ENCODE results near the gene ERP29. TPM values are rescaled to one million over a fixed set of nuclear protein-coding genes. Genes with fewer than 3 reads are reported as not detected.

Gene ERP29
- total and polyA plus RNA-seq, 8 donors = 48.5 to 101 (median 66.2) TPM

DNA sequence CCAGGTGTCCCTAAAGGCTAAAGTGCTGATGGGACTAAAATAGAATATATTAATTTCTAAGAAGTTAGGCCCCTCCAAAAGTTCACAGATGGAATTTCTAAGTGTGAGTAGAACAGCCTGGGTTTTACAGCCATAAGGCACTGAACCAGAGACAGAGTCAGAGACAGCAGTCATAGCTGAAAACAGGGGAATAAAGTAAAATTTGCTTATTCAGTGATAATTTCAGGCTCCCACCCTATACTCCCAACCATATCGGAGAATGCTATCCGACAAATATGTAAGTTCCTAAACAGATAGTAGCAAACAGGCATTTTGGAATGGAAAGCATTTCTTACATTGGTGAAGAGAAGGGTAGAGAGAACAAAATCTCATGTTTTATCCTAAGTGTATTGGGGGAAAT, 50.0 kb downstream of the ERP29 start:
- intact Hi-C loops (cut with DNase I) = no loop called here
- H3K4me3 ChIP-seq = no peak overlapping the region
- no peak for FAIRE-seq
- no peaks in the 10 kb centered on the region for H3K27me3 ChIP-seq
- 97 to 99% methylated on average over 2 of the region's 2 CpGs for WGBS, 2 donors
- peaks cover 0 to 69% (median 22%) of the 10 kb centered on the region in 3 donors for H3K36me3 ChIP-seq
- no peak overlapping the region for H3K27ac ChIP-seq
- no peak for ATAC-seq
- no peak for DNase-seq
- no peaks in the 10 kb centered on the region for H3K9me3 ChIP-seq
- TF ChIP-seq, protein P1, sequence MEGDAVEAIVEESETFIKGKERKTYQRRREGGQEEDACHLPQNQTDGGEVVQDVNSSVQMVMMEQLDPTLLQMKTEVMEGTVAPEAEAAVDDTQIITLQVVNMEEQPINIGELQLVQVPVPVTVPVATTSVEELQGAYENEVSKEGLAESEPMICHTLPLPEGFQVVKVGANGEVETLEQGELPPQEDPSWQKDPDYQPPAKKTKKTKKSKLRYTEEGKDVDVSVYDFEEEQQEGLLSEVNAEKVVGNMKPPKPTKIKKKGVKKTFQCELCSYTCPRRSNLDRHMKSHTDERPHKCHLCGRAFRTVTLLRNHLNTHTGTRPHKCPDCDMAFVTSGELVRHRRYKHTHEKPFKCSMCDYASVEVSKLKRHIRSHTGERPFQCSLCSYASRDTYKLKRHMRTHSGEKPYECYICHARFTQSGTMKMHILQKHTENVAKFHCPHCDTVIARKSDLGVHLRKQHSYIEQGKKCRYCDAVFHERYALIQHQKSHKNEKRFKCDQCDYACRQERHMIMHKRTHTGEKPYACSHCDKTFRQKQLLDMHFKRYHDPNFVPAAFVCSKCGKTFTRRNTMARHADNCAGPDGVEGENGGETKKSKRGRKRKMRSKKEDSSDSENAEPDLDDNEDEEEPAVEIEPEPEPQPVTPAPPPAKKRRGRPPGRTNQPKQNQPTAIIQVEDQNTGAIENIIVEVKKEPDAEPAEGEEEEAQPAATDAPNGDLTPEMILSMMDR (IDR thresholded peaks at IDR 0.05) = no peak
- H3K4me1 ChIP-seq = no peaks in the 10 kb centered on the region

DNA sequence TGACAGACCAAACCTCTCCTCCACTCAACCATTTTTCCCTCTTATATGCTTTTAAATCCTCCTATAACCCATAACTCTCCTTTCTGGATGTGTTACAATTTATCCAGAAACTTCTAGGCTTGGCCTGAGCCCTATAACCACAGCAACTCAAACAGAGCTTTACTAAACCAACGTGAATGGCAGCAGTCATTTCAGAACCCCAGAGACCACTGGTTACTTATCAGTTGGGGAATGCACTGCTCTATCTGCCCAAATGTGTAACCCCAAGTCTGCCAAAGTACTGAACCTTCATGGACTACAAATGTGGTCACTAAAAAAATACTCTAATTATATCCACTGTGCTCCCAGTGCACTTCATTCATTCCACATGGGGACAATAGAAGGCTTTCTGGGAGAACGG, 53.3 kb downstream of the ERP29 start:
- 84 to 87% methylated on average over 2 of the region's 2 CpGs for WGBS, 2 donors
- FAIRE-seq = no peak
- H3K27ac ChIP-seq = no peak overlapping the region

More for the DNA sequence above, 53.3 kb downstream of the ERP29 start:
- Histone ChIP-seq H3K4me3 (no peak overlapping the region), H3K36me3 (peaks cover 3 to 80% (median 35%) of the 10 kb centered on the region in 3 donors), H3K4me1 (no peaks in the 10 kb centered on the region), H3K27me3 (no peaks in the 10 kb centered on the region), H3K9me3 (no peaks in the 10 kb centered on the region)
- intact Hi-C loops (cut with DNase I) = no loop called here
- no peak for DNase-seq
- TF ChIP-seq, protein P1 (IDR thresholded peaks at IDR 0.05) = no peak
- ATAC-seq = no peak

Small RNA genes lying within 50 kb of the gene (microRNA-seq; reads per million reads assigned to microRNA genes)
- 0 reads per million in 2 donors for gene MIR3657

Other genes starting within 250 kb of the ERP29 start
- gene ALDH2, start 246.5 kb upstream of the ERP29 start, total RNA-seq = 10 to 100 TPM; 33.7 to 80.2 (median 45.3) TPM
- 10 to 100 TPM; 22.3 to 37.3 TPM for gene ALDH2, start 246.5 kb upstream of the ERP29 start, polyA plus RNA-seq
- gene MAPKAPK5, start 171.2 kb upstream of the ERP29 start, total RNA-seq = 10 to 100 TPM; 15.4 to 25.2 (median 21.1) TPM
- 10 to 100 TPM in 1 of 2 donors, 1 to 10 TPM in 1; 9.3 to 14.4 TPM for gene MAPKAPK5, start 171.2 kb upstream of the ERP29 start, polyA plus RNA-seq
- 1 to 10 TPM; 3.3 to 7.3 (median 4.2) TPM for gene TMEM116, start 261 bp upstream of the ERP29 start, total RNA-seq
- gene TMEM116, start 261 bp upstream of the ERP29 start, polyA plus RNA-seq = 1 to 10 TPM; 2.5 to 5.3 TPM
- 10 to 100 TPM in 5 of 6 donors, 1 to 10 TPM in 1; 7.6 to 14.1 (median 12.5) TPM for gene NAA25, start 95.4 kb downstream of the ERP29 start, total RNA-seq
- 1 to 10 TPM; 5.0 to 7.0 TPM for gene NAA25, start 95.4 kb downstream of the ERP29 start, polyA plus RNA-seq
- 10 to 100 TPM in 2 of 6 donors, 1 to 10 TPM in 4; 5.9 to 18.2 (median 8.5) TPM for gene TRAFD1, start 112.1 kb downstream of the ERP29 start, total RNA-seq
- 10 to 100 TPM in 1 of 2 donors, 1 to 10 TPM in 1; 6.4 to 10.2 TPM for gene TRAFD1, start 112.1 kb downstream of the ERP29 start, polyA plus RNA-seq

Measured in pancreas (tissue), 10 donors.